ENCODE measurements around the gene CLHC1. TPM values are rescaled to one million over a fixed set of nuclear protein-coding genes. Genes with fewer than 3 reads are reported as not detected.
"Not testable (repeated sequence)": the region's sequence is repeated elsewhere in the genome, so short reads cannot be mapped to it uniquely, and the experiment has no call there.

The CLHC1 gene
- polyA plus RNA-seq, 3 donors = 18.4 to 40.3 (median 22.0) TPM

DNA sequence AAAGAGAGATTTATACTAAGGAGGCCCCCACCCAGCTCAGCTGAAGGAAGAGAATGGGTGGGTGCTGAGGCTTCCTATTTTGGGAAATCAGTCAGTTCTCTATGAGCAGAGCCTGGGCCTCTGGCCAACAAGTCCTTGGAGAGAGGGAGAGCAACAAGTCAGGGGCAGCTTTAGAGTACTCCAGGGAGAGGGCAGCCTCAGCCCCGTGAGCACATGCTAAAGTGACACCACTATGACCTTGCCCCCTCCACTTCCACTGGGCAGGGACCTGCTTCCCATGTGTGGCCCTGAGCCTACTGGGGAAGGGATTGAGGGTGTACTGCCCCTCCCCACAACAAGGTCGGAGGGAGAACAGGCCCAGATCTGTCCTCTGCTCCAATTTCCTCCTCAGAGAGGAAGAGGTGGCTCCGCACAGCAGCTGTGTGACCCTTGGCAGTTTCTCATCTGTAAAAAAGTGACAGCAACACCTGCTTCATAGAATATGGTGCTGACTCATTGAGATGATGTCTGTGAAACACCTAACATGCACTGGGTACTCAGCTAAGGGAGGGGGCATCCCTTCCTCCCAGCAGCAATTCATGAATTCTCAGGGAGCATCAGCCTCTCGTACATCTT is 72.9 kb downstream of the CLHC1 start:
- no peak for DNase-seq (ENCODE audit: extremely low read depth in 1 of 11, low read depth in 9 of 11, low spot score in 4 of 11)

DNA sequence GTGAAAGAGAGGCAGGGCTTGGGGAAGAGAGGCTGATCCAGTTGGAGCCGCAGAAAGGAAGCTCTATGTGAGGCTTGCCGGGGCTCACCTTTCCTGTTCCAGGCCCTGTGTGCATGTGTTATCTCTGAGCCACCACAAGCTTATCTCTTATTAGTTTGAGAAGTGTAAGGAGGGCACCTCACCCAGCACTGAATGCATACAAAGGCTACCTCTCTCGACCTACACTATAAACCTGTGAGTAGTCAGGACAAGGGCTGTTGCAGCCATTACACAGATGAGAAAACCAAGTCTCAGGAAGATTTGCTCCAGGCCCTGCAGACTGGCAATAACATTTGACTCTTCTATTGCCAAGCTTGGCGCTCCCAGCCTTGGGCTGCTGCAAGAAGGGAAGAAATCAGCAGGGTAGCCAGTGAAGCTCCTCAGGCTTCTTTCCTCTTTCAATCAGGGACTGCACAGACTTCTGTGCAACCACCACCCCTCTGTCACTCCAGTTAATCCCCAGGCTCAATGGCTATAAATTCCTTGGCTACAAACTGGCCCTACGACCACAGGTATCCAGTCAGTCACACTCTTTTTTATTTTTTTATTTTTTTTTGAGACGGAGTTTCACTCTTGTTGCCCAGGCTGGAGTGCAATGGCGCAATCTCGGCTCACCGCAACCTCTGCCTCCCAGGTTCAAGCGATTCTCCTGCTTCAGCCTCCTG is 73.8 kb downstream of the CLHC1 start:
- DNase-seq (ENCODE audit: extremely low read depth in 1 of 11, low read depth in 9 of 11, low spot score in 4 of 11) = no peak

DNA sequence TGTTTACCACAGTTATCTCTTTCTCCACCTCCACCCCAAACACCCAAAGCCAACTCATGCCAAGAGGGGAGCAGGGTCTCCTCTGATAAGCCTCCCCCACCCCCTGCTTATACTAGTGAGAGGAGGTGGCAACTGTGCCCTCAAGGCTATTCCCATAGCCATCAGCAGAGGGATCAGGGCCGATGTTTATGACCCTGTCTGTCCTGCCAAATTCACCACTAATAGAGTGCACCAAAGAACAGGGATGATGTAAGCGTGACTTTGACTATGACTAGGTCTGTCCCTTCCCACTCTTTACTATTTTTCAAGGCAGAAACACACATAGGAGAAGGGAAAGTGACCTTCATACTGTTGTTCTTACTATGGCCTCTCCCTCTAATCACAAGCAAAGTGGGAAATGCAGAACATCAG is 74.6 kb downstream of the CLHC1 start:
- no peak for DNase-seq (ENCODE audit: extremely low read depth in 1 of 11, low read depth in 9 of 11, low spot score in 4 of 11)

DNA sequence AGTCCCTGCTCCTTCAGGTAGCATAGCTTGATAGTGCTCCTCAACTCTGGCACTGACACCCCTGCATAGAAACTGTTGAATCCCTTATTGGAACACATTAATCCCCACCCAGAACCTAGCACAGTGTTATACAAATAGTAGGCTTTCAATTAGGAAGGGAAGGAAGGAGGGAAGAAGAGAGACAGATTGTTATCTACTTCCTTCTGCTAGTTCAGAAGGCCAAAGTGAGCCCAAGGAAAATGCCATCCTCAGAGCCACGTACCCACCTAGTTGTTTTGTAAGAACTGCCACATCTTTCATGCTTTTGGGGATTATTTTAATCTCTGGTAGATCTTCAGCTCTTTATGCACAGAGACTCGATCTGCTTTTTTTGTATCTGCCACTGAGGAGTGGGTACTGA is 75.1 kb downstream of the CLHC1 start:
- DNase-seq (ENCODE audit: extremely low read depth in 1 of 11, low read depth in 9 of 11, low spot score in 4 of 11) = no peak

DNA sequence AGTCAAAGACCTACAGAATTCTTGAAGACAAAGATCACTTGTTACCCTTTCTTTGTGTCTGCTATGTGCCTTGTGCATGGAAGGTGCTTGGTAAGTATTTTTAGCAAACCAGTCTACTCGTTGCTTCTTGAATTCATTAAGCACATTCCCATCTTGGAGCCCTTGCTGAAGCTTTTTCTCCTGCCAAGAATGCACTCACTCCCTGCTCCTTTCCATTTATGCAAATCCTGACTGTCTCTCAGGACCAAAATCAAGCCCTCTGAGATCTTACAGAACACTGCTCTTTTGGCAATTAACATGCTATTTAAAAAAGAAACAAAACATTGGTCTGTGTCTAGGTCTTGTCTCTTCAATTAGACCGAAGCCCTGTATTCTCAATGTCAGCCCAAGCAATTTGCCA is 75.8 kb downstream of the CLHC1 start:
- no peak for DNase-seq (ENCODE audit: extremely low read depth in 1 of 11, low read depth in 9 of 11, low spot score in 4 of 11)

DNA sequence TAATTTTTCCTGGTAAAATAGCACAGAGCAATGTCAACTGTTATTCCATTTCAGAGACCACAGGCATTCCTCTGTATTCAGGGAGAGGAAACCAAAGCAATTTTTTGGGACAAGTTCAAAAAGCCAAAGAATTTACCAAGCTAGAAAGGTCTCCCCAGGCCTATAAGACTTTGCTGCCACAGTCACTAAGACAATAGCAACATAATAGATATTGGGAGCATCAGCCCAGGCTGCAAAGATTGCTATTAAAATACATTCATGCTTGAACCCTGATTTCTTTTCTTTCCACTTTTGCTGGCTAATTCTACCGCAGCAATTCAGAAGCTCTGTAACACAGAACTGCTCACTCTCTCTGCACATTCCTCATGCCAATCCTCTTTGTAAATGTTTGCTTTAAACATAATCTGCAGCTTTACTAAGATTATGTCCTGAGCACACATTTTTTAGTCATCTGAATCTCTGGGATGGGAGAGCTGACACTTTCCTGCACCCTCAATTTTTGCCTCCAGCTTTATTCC is 76.3 kb downstream of the CLHC1 start:
- DNase-seq (ENCODE audit: extremely low read depth in 1 of 11, low read depth in 9 of 11, low spot score in 4 of 11) = no peak

DNA sequence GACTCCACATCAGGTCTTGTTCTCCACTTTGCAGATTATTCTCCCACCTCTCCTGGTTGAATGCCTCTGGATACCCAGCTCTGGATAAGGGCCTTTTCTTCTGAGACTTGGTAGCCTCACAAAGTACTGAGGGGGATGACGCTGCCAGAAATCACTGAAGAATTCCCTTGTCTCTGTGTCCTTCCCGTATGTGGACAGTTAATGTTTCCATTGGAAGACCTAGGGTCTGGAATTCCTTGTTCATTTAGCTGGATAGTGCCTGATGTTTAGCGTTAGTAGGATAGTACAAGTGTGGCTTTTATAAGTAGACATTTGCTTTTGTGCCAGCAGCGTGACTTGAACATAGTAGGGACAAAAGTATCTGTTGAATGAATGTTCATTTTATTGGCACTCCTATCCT is 76.9 kb downstream of the CLHC1 start:
- DNase-seq (ENCODE audit: extremely low read depth in 1 of 11, low read depth in 9 of 11, low spot score in 4 of 11) = no peak

DNA sequence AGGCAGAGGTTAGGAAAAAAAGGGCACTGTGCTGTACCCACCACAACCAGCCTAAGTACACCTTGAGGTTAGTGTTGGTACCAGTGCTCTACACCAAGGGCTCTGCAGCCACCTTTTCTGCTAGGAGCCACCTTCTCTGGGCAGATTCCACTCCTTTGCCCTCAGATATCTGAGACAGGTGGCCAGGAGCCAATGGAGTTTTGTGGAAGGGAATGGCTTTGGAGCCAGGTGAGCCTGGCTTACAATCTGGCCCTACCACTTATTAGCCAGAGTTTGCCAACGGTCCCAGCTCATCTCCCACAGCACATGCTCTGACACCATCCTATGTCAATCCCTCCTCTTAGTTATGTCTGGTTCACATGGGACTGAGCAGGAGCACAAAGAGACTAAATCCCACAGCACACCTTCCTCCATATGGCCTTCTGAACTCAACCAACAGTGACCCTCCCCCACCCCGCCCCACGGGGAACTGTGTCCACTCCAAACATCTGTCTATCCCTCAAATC is 77.5 kb downstream of the CLHC1 start:
- no peak for DNase-seq (ENCODE audit: extremely low read depth in 1 of 11, low read depth in 9 of 11, low spot score in 4 of 11)

DNA sequence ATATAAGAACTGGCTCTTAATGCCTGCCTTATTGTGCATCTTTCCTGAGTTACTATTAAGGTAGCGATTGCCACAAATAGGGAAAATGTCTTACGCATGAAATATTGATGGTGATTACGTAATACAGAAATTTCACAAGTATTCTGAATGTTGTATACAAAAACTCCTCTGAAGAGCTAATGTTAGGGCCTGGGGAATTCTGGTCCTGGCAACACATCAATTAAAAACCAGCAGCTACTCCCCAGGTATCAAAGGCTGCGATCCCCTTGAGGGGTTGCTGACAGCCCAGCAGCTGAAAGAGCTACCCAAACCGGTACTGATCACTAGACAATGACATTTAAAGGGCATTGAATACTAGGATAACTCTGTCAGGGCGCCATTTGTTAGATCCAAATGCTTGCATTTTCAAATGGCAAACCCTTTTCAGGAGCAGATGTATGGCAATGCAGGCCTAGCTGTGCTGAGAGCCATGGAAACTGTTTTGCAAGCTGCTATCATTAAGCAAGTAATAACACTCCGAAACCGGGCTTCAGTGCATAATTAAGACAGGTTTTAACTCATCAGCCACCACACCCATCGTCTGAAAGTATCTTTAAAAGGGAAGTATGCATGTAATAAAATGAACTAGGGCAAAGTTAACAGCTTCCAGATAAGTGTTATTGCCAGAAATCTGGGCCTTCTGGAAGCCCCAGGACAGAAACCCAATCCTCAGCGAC is 78.4 kb downstream of the CLHC1 start:
- DNase-seq (ENCODE audit: extremely low read depth in 1 of 11, low read depth in 9 of 11, low spot score in 4 of 11) = no peak

DNA sequence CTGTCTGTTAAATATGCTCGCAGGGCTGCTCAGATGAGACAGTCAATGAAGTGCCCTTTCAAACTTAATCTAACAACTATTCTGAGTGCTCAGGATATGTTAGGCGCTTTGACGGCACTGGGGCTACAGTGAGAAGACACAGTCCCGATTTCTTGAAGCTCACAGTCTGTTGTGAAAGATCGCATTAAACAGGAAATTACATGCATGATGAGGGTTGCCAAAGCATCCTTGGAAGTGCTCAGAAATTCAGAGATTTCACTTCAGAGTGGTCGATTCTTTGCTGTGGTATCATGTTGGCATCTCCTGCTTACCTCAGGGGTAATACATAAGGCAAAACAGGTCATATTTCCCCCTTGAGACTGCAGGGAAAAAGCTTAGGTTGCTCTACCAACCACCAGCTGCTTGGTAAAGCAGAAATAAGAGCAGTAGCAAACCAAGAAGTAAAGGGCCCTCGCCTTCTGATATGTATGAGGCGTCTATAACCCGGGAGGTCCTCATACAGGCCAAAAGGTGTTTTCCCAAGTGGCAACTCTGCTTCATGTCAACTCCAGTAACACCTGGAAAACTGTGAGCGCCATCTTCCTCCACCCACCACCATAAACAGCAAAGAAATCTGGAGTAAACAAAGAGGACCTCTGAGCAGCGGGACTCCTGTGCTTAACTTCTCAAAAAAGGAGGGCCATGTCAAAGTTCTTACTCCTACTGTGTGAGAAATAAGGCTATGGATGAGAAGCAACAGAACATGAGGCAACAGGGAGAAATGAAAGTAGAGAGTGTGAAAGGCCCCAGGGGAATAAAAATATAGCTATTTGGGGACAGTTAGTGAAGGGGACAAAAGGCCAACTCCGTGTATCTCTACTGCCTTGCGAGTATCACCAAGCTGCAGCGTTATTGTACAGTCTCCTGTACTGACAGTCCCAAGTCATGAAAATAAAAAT is 79.3 kb downstream of the CLHC1 start:
- no peak for DNase-seq (ENCODE audit: extremely low read depth in 1 of 11, low read depth in 9 of 11, low spot score in 4 of 11)

DNA sequence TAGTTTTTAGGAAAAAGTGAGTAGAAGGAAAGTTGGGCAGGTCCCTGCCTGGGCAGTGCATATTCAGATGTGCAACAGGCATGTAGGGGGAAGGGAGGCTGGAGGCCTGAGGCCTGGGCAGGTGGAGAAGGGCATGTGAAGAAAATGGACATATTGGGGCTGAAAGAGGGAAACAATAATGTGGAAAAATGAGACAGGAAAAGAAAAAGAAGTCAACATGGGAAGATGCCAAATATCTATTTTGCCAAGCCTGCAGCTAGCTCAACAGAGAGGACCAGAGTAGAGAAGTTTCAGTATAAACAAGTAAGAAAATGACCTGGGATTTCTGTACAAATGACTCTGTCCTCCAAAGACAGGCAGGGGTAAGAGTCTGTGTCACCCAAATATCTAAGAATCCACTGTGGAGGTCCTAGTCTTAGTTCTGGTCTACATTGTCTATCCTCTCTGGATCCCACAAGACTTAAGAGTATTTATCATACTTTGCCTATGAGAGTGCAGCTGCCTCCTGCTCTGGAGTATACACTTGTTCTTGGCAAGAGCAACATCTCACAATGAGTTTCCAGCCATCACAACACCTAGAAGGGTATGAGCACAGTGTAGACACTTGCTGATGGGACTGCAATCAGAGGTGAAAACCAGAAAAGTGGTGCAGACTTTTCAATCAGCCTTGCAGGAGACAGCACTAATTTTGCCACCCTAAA is 80.2 kb downstream of the CLHC1 start:
- DNase-seq (ENCODE audit: extremely low read depth in 1 of 11, low read depth in 9 of 11, low spot score in 4 of 11) = no peak

DNA sequence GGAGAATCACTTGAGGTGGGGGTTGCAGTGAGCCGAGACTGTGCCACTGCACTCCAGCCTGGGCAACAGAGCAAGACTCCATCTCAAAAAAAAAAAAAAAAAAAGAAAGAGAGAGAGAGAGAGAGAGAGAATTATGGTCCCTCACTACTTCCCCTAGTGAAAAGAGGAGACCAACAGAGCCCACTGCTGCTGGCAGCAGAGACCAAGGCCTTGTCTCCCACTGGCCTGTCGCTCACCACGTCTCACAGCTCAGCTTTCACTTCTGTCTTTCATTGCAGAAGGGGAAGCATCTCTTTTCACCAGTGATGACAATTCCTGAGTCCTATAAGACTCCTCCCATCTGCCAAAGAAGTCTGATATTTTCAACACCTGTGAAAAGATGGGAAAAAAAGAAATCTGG is 81.3 kb downstream of the CLHC1 start:
- no peak for DNase-seq (ENCODE audit: extremely low read depth in 1 of 11, low read depth in 9 of 11, low spot score in 4 of 11)

DNA sequence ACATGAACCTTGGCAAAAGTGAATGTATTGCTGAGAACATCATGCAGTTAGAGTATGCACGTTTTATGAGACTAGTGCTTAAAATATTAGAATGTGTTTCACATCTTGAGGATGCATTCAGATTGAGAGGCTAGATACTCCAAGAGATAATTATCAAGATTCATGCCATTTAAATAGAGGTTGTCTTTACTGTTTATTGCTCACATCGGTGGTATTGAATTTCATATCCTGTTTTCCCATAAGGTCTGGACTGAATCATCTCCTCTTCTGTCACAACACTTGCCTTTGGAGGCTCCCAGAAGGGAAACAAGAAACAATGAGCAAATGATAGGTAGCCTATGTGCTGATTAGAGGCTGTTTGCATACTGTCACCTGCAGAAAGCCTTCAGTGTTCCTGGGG is 83.8 kb downstream of the CLHC1 start:
- DNase-seq (ENCODE audit: extremely low read depth in 1 of 11, low read depth in 9 of 11, low spot score in 4 of 11) = no peak

DNA sequence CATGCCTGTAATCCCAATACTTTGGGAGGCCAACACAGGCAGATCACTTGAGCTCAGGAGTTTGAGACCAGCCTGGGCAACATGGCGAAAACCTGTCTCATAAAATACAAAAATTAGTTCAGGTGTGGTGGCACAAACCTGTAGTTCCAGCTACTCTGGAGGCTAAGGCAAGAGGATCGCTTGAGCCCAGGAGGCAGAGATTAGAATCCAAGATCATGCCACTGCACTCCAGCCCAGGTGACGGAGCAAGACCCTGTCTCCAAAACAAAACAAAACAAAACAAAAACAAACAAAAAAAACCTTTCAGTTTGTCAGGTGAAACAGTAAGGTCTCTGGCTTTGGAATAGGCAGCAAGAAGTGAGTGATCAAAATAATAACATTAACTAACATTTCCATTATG is 84.6 kb downstream of the CLHC1 start:
- no peak for DNase-seq (ENCODE audit: extremely low read depth in 1 of 11, low read depth in 9 of 11, low spot score in 4 of 11)

DNA sequence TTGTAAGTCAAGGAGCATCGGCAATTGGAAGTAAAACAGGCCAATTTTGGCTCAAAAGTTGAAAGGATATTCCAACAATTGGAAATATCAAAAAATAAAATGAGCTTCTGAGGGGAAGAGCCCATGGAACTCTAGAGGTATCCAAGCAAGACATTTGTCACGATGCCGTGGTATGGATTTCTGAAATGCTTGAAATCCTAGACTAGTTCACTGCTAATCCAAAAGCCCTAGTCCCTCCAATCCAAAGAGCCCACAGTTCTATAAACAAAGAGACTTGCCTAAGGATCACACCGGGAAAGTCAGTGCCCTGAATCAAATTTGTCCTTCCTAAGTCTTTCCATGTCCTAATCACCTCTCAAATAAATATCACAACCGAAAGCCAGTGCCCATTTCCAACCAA is 85.1 kb downstream of the CLHC1 start:
- no peak for DNase-seq (ENCODE audit: extremely low read depth in 1 of 11, low read depth in 9 of 11, low spot score in 4 of 11)

DNA sequence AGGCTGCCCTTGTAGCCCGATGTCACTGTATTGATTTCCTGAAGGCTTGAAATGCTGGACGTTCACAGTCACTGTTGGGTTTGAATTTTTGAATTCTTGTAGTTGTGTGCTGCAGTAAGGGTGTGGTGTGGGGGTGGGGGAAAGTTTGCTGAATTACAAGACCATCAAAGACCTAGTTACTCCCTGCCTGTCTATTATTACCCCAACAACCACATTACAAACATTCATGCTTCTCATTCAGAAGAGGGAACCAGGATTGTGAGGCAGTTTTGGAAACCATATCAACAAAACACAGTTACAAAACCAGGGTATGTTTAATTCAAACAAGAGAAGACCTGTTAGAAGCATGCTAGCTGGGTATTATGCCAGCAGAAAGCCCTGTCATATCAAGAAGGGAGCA is 85.8 kb downstream of the CLHC1 start:
- no peak for DNase-seq (ENCODE audit: extremely low read depth in 1 of 11, low read depth in 9 of 11, low spot score in 4 of 11)

DNA sequence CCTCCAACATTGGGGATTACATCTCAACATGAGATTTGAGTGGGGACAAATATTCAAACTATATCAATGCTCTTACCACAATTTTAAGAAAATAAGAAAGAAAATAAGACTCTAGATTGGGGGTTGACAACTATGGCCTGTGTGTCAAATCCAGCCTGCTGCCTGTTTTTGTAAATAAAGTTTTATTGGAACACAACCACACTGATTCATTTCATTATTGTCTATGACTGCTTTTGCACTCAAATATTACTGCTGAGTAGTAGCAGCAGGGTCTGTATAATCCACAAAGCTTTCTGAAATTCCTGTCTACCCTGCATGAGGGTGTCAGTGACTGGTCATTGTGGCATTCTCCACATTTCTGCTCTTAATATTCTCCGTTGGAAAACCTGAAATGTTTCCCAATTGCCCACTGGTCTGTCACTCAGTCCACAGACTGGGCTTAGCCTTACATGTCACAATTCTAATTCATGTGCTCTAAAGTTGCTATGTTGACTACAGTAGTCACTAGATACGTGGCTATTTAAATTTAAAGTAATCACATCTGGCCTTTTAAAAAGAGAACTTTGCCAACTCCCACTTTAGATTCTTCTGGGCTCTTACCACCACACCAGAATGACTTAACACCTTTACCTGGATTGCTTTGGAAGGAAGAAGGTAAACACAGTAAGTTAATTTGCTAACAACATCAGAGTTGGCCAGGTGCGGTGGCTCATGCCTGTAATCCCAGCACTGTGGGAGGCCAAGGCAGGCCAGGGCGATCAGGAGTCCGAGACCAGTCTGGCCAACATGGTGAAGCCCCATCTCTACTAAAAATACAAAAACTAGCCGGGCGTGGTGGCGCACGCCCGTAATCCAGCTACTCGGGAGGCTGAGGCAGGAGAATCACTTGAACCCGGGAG is 86.9 kb downstream of the CLHC1 start:
- DNase-seq (ENCODE audit: extremely low read depth in 1 of 11, low read depth in 9 of 11, low spot score in 4 of 11) = no peak

DNA sequence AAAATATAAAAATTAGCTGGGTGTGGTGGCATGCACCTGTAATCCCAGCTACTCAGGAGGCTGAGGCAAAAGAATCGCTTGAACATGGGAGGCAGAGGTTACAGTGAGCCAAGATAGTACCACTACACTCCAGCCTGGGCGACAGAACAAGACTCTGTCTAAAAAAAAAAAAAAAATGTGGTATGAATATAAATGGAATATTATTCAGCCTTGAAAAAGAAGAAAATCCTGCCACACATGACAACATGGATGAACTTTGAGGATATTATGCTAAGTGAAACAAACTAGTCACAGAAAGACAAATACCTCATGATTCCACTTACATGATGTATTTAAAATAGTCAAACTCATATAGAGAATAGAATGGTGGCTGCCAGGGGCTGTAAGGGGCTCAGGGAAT is 88.4 kb downstream of the CLHC1 start:
- DNase-seq (ENCODE audit: extremely low read depth in 1 of 11, low read depth in 9 of 11, low spot score in 4 of 11) = not testable (repeated sequence)
